Osteoblast (primary cell): Measurements from ENCODE around the gene SLA2. TPM values are rescaled to one million over a fixed set of nuclear protein-coding genes. Genes with fewer than 3 reads are reported as not detected.

Source experiments
- DNase-seq: peaks from one replicate; pipeline ENCODE4 v3.0.0; 2011; ENCODE audit warnings: low spot score, mixed read lengths; ENCODE audit not compliant: insufficient read length; ENCODE audit errors: missing footprints
- H2AFZ ChIP-seq: 2 replicates; pipeline ENCODE4 v1.6.0; 2011; ENCODE audit warnings: mild to moderate bottlenecking, low read length
- H3K27ac ChIP-seq: 2 replicates; pipeline ENCODE4 v1.5.1; 2011; ENCODE audit warnings: mild to moderate bottlenecking, low read depth, low read length, moderate library complexity
- H3K27me3 ChIP-seq: 2 replicates; pipeline ENCODE4 v1.6.0; 2012; ENCODE audit warnings: mild to moderate bottlenecking, control low read depth, inconsistent platforms, low read length, moderate library complexity; ENCODE audit not compliant: insufficient read depth
- H3K36me3 ChIP-seq: 2 replicates; pipeline ENCODE4 v1.5.1; 2011; ENCODE audit warnings: mild to moderate bottlenecking, low read length, control low read depth, moderate library complexity; ENCODE audit not compliant: insufficient read depth
- H3K4me1 ChIP-seq: 2 replicates; pipeline ENCODE4 v1.5.1; 2011; ENCODE audit warnings: mild to moderate bottlenecking, low read length, control low read depth, moderate library complexity; ENCODE audit not compliant: insufficient read depth
- H3K4me2 ChIP-seq: 2 replicates; pipeline ENCODE4 v1.6.0; 2011; ENCODE audit warnings: mild to moderate bottlenecking, low read length; ENCODE audit not compliant: insufficient read depth
- H3K4me3 ChIP-seq: fragments of 200-600 bp; sonication (generic); 3 replicates; pipeline ENCODE4 v1.5.1; 2012; ENCODE audit warnings: mild to moderate bottlenecking, low read length, inconsistent platforms; ENCODE audit not compliant: insufficient read depth
- H3K79me2 ChIP-seq: 2 replicates; pipeline ENCODE4 v1.6.0; 2012; ENCODE audit warnings: mild to moderate bottlenecking, low read length, control low read depth, inconsistent platforms; ENCODE audit not compliant: insufficient read depth
- H3K9me3 ChIP-seq: 2 replicates; pipeline ENCODE4 v1.5.1; 2011; ENCODE audit warnings: low read depth, low read length, control low read depth
- H4K20me1 ChIP-seq: 2 replicates; pipeline ENCODE4 v1.6.0; 2012; ENCODE audit warnings: mild to moderate bottlenecking, low read length, control low read depth; ENCODE audit not compliant: insufficient read depth
- total RNA-seq: library from RNA; depleted of rRNA; stranded (reverse); fragments of >200 nt; gene quantifications from 2 replicates; pipeline ENCODE4 v1.2.3, GENCODE V29; 2012
- TF ChIP-seq, protein P1 (sequence below): IDR thresholded peaks from 2 replicates; pipeline ENCODE4 v1.5.1; 2011; ENCODE audit warnings: mild to moderate bottlenecking, low read depth, low read length, moderate library complexity; ENCODE audit errors: extremely low read depth

Gene SLA2
- total RNA-seq, 1 donor, result 0.36 TPM

DNA sequence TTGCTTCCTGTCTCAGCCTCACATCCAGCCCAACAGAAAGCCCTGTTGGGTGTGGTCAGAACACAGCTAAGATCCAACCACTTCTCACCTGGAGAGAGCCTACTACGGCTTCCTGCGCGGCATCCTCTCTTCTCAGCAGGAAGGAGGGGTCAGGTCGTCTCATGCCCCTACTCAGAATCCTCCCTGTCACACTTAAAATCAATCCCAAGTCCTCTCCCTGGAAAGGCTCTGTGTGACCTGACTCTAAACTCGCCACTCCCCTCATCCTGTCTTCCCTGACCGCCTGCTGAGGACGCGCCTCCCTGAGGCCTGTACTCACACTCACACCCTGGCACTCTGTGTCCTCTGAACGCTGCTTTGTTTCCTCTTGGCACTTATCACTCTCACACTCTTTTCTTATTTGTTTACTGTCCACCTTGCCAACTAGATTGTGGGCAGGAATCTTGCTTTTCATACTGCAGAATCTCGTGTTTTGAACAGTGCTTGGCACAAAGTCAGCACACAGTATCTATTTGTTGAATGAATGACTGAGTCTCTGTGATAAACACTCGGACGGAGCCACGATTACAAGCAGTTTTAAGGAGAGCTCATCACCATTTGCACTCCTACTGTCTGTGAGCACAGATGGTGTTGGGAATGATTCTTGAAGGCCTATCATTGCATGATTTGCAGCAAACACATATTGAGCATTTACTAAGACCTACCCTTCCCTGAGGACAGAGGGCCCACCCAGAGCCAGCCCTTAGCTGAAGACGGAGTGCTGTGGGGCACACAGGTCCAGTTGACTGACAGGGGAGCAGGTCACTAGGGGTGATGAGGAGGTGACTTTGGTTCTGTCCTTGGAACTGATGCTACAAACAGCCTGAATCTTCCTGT lies 21.7 kb downstream of the SLA2 start:
- H3K27me3 ChIP-seq, result no peaks in the 10 kb centered on the region
- no peaks in the 10 kb centered on the region for H3K9me3 ChIP-seq
- H3K4me3 ChIP-seq, result no peak overlapping the region
- no peaks in the 10 kb centered on the region for H3K79me2 ChIP-seq
- no peaks in the 10 kb centered on the region for H3K36me3 ChIP-seq
- no peak for DNase-seq
- H3K4me2 ChIP-seq, result no peak overlapping the region
- H4K20me1 ChIP-seq, result no peaks in the 10 kb centered on the region
- H3K4me1 ChIP-seq, result no peaks in the 10 kb centered on the region
- no peak overlapping the region for H2AFZ ChIP-seq
- H3K27ac ChIP-seq, result no peak overlapping the region
- TF ChIP-seq, protein P1, sequence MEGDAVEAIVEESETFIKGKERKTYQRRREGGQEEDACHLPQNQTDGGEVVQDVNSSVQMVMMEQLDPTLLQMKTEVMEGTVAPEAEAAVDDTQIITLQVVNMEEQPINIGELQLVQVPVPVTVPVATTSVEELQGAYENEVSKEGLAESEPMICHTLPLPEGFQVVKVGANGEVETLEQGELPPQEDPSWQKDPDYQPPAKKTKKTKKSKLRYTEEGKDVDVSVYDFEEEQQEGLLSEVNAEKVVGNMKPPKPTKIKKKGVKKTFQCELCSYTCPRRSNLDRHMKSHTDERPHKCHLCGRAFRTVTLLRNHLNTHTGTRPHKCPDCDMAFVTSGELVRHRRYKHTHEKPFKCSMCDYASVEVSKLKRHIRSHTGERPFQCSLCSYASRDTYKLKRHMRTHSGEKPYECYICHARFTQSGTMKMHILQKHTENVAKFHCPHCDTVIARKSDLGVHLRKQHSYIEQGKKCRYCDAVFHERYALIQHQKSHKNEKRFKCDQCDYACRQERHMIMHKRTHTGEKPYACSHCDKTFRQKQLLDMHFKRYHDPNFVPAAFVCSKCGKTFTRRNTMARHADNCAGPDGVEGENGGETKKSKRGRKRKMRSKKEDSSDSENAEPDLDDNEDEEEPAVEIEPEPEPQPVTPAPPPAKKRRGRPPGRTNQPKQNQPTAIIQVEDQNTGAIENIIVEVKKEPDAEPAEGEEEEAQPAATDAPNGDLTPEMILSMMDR, result no peak

DNA sequence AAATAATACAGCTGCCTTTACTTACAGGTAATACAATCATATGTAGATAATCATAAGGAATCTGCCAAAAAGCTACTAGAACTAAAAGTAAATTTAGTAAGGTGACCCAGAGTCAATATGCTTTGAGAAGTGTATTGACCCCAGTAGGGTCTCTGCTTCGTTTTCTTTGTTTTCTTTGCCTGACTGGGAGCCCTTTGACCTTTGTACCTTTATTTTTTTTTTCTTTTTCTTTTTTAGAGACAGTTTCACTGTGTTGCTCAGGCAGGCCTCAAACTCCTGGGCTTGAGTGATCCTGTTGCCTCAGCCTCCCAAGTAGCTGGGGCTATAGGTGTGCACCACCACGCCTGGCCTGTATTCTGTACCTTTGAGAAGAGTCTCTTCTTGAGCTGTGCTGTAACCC lies 22.6 kb downstream of the SLA2 start:
- Histone ChIP-seq H2AFZ (no peak overlapping the region), H3K4me2 (no peak overlapping the region), H3K4me3 (no peak overlapping the region), H3K9me3 (no peaks in the 10 kb centered on the region), H3K79me2 (no peaks in the 10 kb centered on the region), H3K36me3 (no peaks in the 10 kb centered on the region), H3K4me1 (no peaks in the 10 kb centered on the region), H4K20me1 (no peaks in the 10 kb centered on the region), H3K27ac (no peak overlapping the region), H3K27me3 (no peaks in the 10 kb centered on the region)
- TF ChIP-seq, protein P1, result no peak
- DNase-seq, result no peak

DNA sequence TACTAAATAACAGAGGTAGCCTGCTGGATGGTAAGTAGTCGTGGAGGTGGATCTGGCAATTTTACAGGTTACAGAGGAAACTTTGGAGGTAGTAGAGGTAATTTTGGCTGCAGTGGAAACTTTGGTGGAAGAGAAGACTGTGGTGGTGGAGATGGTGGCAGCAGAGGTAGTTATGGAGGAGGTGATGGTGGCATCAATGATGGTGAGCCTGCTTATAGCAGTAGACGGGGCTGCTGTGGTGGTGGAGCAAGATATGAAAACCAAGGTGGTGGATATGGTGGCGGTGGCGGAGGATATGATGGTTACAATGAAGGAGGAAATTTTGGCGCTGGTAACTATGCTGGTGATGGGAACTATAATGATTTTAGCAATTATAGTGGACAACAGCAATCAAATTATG lies 25.1 kb downstream of the SLA2 start:
- H4K20me1 ChIP-seq, result no peaks in the 10 kb centered on the region
- H3K9me3 ChIP-seq, result no peaks in the 10 kb centered on the region
- H3K36me3 ChIP-seq, result no peaks in the 10 kb centered on the region
- H3K4me2 ChIP-seq, result no peak overlapping the region
- H3K4me1 ChIP-seq, result no peaks in the 10 kb centered on the region
- no peak for DNase-seq
- H3K27ac ChIP-seq, result no peak overlapping the region
- TF ChIP-seq, protein P1, result no peak
- H2AFZ ChIP-seq, result no peak overlapping the region
- H3K27me3 ChIP-seq, result no peaks in the 10 kb centered on the region
- no peaks in the 10 kb centered on the region for H3K79me2 ChIP-seq
- no peak overlapping the region for H3K4me3 ChIP-seq

DNA sequence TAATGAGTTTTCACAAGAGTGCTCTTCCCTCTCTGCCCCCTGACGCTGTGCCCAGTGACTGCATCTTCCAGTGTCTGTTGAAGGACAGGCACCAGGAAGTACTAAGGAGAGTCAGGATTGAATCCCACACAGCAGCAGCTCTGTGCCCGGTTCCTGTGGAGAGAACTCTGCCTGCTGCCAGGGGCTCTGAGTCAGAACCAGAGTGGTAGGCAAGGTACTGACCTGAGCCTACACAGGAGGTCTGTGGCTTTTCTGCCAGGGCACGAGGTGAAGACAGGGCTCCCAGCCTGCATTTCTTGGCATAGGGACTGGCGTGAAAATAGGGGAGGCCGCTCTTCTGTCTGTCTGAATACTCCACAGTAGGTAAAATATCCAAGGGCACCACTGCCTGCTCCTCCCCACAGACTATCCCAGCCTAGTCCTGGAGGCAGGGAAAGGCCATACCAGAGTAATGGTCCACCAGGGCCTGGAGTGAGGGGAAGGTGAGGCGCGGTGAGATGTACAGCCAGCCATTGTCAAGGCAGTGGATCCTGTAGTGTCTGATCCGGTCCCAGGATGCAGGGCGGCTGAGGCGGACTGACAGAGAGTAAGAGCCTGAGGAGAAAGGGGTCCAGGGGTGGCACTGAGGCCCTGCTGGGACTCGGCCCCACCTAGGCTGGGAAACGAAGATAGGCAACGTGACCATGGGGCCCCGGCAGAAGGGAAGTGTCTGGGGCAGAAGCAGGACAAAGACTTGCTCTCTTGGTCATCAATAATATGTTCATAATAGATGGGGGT lies 31.0 kb downstream of the SLA2 start:
- Histone ChIP-seq H3K79me2 (peaks cover 2% of the 10 kb centered on the region), H3K27me3 (no peaks in the 10 kb centered on the region), H2AFZ (no peak overlapping the region), H3K36me3 (peaks cover 41% of the 10 kb centered on the region), H3K4me2 (no peak overlapping the region), H3K4me3 (no peak overlapping the region), H3K9me3 (no peaks in the 10 kb centered on the region), H3K4me1 (no peaks in the 10 kb centered on the region), H3K27ac (no peak overlapping the region), H4K20me1 (peaks cover 4% of the 10 kb centered on the region)
- DNase-seq, result peak; percentile 60
- TF ChIP-seq, protein P1, result no peak
